Activated naive CD8-positive, alpha-beta T cell treated with anti-CD3 and anti-CD28 coated beads, Interleukin-2, amount 50 U/mL, for 24 hours (primary cell): ENCODE measurements around the gene SEMA3C.

Experiments used
- ATAC-seq: fragments of 150-1000 bp; cut with Tn5 transposase; one replicate; pipeline ENCODE4 v1.10.0; 2021
- DNase-seq: peaks from one replicate; pipeline ENCODE4 v3.0.0; 2021
- H3K27ac Mint-ChIP-seq: one replicate; pipeline ENCODE4 v1.8.0; 2021; ENCODE audit warnings: mild to moderate bottlenecking, mixed read lengths
- H3K27me3 Mint-ChIP-seq: one replicate; pipeline ENCODE4 v1.8.0; 2021; ENCODE audit warnings: mixed read lengths
- H3K36me3 Mint-ChIP-seq: one replicate; pipeline ENCODE4 v1.8.0; 2021; ENCODE audit warnings: low read depth, mixed read lengths
- H3K4me1 Mint-ChIP-seq: one replicate; pipeline ENCODE4 v1.8.0; 2021; ENCODE audit warnings: mixed read lengths
- H3K4me3 Mint-ChIP-seq: one replicate; pipeline ENCODE4 v1.8.0; 2021; ENCODE audit warnings: mild to moderate bottlenecking, moderate library complexity, mixed read lengths
- H3K9me3 Mint-ChIP-seq: one replicate; pipeline ENCODE4 v1.8.0; 2021; ENCODE audit warnings: mixed read lengths

The SEMA3C gene

GRCh38 chr7:80918909-80919721 is at the start of gene SEMA3C:
TSS of gene SEMA3C (minus strand) at chr7:80919051. CDS start at chr7:80916781, 2,270 bp downstream.
- DNase-seq (peak; percentile 31), ATAC-seq (peak; percentile 85)
- H3K4me1 Mint-ChIP-seq, result peaks cover 7% of the 10 kb centered on the region
- no peak within 1 kb of the TSS for H3K27ac Mint-ChIP-seq
- no peaks in the 10 kb centered on the region for H3K9me3 Mint-ChIP-seq
- peak within 1 kb of the TSS; percentile 59 for H3K4me3 Mint-ChIP-seq
- H3K27me3 Mint-ChIP-seq, result peaks cover 42% of the 10 kb centered on the region
- H3K36me3 Mint-ChIP-seq, result no peaks in the 10 kb centered on the region

GRCh38 chr7:80968606-80969005 is 49.8 kb upstream of the SEMA3C start:
- Mint-ChIP-seq H3K36me3 (no peaks in the 10 kb centered on the region), H3K27ac (no peak overlapping the region), H3K27me3 (no peaks in the 10 kb centered on the region), H3K4me3 (no peak overlapping the region), H3K4me1 (no peaks in the 10 kb centered on the region), H3K9me3 (peaks cover 4% of the 10 kb centered on the region)
- DNase-seq, result no peak
- ATAC-seq, result no peak

GRCh38 chr7:80967917-80968297 is 49.1 kb upstream of the SEMA3C start:
- Mint-ChIP-seq H3K36me3 (no peaks in the 10 kb centered on the region), H3K4me3 (no peak overlapping the region), H3K27ac (no peak overlapping the region), H3K27me3 (no peaks in the 10 kb centered on the region), H3K9me3 (peaks cover 4% of the 10 kb centered on the region), H3K4me1 (no peaks in the 10 kb centered on the region)
- no peak for DNase-seq
- ATAC-seq, result no peak

- ATAC-seq (no peak), DNase-seq (no peak)
These were observed 48.4 kb upstream of the SEMA3C start for GRCh38 chr7:80967071-80967916.

GRCh38 chr7:80960244-80960795 is 41.5 kb upstream of the SEMA3C start:
- no peak for ATAC-seq
- H3K27ac Mint-ChIP-seq, result no peak overlapping the region
- H3K36me3 Mint-ChIP-seq, result no peaks in the 10 kb centered on the region
- H3K27me3 Mint-ChIP-seq, result no peaks in the 10 kb centered on the region
- H3K4me1 Mint-ChIP-seq, result no peaks in the 10 kb centered on the region
- no peak overlapping the region for H3K4me3 Mint-ChIP-seq
- no peak for DNase-seq
- H3K9me3 Mint-ChIP-seq, result peaks cover 5% of the 10 kb centered on the region

More at GRCh38 chr7:80967071-80967916, 48.4 kb upstream of the SEMA3C start:
- no peaks in the 10 kb centered on the region for H3K27me3 Mint-ChIP-seq
- H3K27ac Mint-ChIP-seq, result no peak overlapping the region
- H3K36me3 Mint-ChIP-seq, result no peaks in the 10 kb centered on the region
- no peaks in the 10 kb centered on the region for H3K4me1 Mint-ChIP-seq
- H3K9me3 Mint-ChIP-seq, result peaks cover 4% of the 10 kb centered on the region
- H3K4me3 Mint-ChIP-seq, result no peak overlapping the region

- H3K36me3 Mint-ChIP-seq, result no peaks in the 10 kb centered on the region
- DNase-seq, result no peak
- ATAC-seq, result no peak
- H3K4me3 Mint-ChIP-seq, result no peak overlapping the region
- no peak overlapping the region for H3K27ac Mint-ChIP-seq
- no peaks in the 10 kb centered on the region for H3K27me3 Mint-ChIP-seq
- H3K9me3 Mint-ChIP-seq, result peaks cover 5% of the 10 kb centered on the region
- H3K4me1 Mint-ChIP-seq, result no peaks in the 10 kb centered on the region
These were observed 38.5 kb upstream of the SEMA3C start for GRCh38 chr7:80957226-80957777.

- DNase-seq (no peak), ATAC-seq (no peak)
- peaks cover 1% of the 10 kb centered on the region for H3K9me3 Mint-ChIP-seq
- H3K27me3 Mint-ChIP-seq, result no peaks in the 10 kb centered on the region
- no peaks in the 10 kb centered on the region for H3K36me3 Mint-ChIP-seq
- H3K4me3 Mint-ChIP-seq, result no peak overlapping the region
- no peaks in the 10 kb centered on the region for H3K4me1 Mint-ChIP-seq
- no peak overlapping the region for H3K27ac Mint-ChIP-seq
These were observed 35.3 kb upstream of the SEMA3C start for GRCh38 chr7:80954191-80954590.

GRCh38 chr7:80950550-80950967 is 31.7 kb upstream of the SEMA3C start:
- Mint-ChIP-seq H3K4me3 (no peak overlapping the region), H3K27me3 (no peaks in the 10 kb centered on the region), H3K9me3 (peaks cover 5% of the 10 kb centered on the region), H3K27ac (no peak overlapping the region), H3K4me1 (no peaks in the 10 kb centered on the region), H3K36me3 (no peaks in the 10 kb centered on the region)
- no peak for DNase-seq
- no peak for ATAC-seq

- no peak overlapping the region for H3K27ac Mint-ChIP-seq
- no peaks in the 10 kb centered on the region for H3K27me3 Mint-ChIP-seq
- H3K4me1 Mint-ChIP-seq, result no peaks in the 10 kb centered on the region
- H3K9me3 Mint-ChIP-seq, result peaks cover 5% of the 10 kb centered on the region
- H3K36me3 Mint-ChIP-seq, result no peaks in the 10 kb centered on the region
- ATAC-seq (no peak), DNase-seq (no peak)
- H3K4me3 Mint-ChIP-seq, result no peak overlapping the region
These were observed 30.6 kb upstream of the SEMA3C start for GRCh38 chr7:80949449-80949848.

GRCh38 chr7:80946858-80947257 is 28.0 kb upstream of the SEMA3C start:
- Mint-ChIP-seq H3K27ac (no peak overlapping the region), H3K4me1 (no peaks in the 10 kb centered on the region), H3K27me3 (no peaks in the 10 kb centered on the region), H3K36me3 (no peaks in the 10 kb centered on the region), H3K4me3 (no peak overlapping the region), H3K9me3 (peaks cover 5% of the 10 kb centered on the region)
- DNase-seq, result no peak
- ATAC-seq, result no peak

- Mint-ChIP-seq H3K9me3 (peaks cover 5% of the 10 kb centered on the region), H3K27me3 (no peaks in the 10 kb centered on the region), H3K4me1 (no peaks in the 10 kb centered on the region), H3K36me3 (no peaks in the 10 kb centered on the region), H3K4me3 (no peak overlapping the region), H3K27ac (no peak overlapping the region)
- no peak for ATAC-seq
- no peak for DNase-seq
These were observed 27.1 kb upstream of the SEMA3C start for GRCh38 chr7:80945976-80946375.

- Mint-ChIP-seq H3K9me3 (no peaks in the 10 kb centered on the region), H3K27ac (no peak overlapping the region), H3K4me1 (no peaks in the 10 kb centered on the region), H3K4me3 (no peak overlapping the region), H3K27me3 (no peaks in the 10 kb centered on the region), H3K36me3 (no peaks in the 10 kb centered on the region)
- no peak for DNase-seq
- no peak for ATAC-seq
These were observed 24.5 kb upstream of the SEMA3C start for GRCh38 chr7:80943342-80943741.

- no peak for DNase-seq
- Mint-ChIP-seq H3K27ac (no peak overlapping the region), H3K27me3 (no peaks in the 10 kb centered on the region), H3K4me1 (no peaks in the 10 kb centered on the region), H3K36me3 (no peaks in the 10 kb centered on the region), H3K4me3 (no peak overlapping the region), H3K9me3 (no peaks in the 10 kb centered on the region)
- ATAC-seq, result no peak
These were observed 23.6 kb upstream of the SEMA3C start for GRCh38 chr7:80942261-80943041.

- no peaks in the 10 kb centered on the region for H3K9me3 Mint-ChIP-seq
- no peaks in the 10 kb centered on the region for H3K36me3 Mint-ChIP-seq
These were observed 22.4 kb upstream of the SEMA3C start for GRCh38 chr7:80941208-80941758.

More at GRCh38 chr7:80941208-80941758, 22.4 kb upstream of the SEMA3C start:
- ATAC-seq (no peak), DNase-seq (no peak)
- Mint-ChIP-seq H3K4me1 (no peaks in the 10 kb centered on the region), H3K27ac (no peak overlapping the region), H3K27me3 (no peaks in the 10 kb centered on the region), H3K4me3 (no peak overlapping the region)
